AG10803 (cell line): ENCODE measurements around the gene KCND2.

Source experiments
- DNase-seq: peaks from one replicate; pipeline ENCODE4 v3.0.0; 2010; ENCODE audit warnings: low read depth
- H3K4me3 ChIP-seq: 2 replicates; pipeline ENCODE4 v1.5.1; 2011; ENCODE audit warnings: mild to moderate bottlenecking, low read length, control low read depth
- TF ChIP-seq, protein P1 (sequence below): conservative IDR thresholded peaks from 2 replicates; pipeline ENCODE4 v1.5.1; 2011; ENCODE audit warnings: mild to moderate bottlenecking, low read length, control low read depth, inconsistent platforms

Gene KCND2

DNA sequence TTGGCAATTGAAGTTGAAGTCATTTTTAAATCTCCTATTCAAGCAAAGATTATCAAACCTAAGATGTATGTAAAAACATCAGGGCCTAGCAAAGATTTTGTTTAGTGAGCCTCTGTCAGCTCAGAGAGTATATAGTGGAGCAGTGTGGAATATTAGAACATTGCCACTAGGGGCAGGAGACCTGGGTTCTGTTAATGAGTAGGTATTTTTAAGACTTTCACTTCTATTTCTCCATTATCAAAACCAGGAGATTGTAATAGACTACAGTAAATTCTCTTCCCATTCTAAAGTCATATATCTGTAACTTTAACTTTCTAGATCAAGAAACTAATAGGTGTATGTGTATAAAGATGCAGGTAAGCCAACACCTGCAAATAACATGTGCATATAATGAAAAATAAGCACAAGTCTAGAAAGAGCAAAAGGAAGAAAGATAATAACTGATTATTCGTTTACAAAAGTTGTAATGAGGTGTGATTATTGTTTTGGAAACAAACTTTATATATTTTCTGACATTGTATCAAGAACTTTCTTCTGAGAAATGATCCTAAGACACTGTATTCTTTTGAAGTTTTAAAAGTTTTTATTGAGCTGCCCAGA is 64.4 kb downstream of the KCND2 start:
- TF ChIP-seq, protein P1, sequence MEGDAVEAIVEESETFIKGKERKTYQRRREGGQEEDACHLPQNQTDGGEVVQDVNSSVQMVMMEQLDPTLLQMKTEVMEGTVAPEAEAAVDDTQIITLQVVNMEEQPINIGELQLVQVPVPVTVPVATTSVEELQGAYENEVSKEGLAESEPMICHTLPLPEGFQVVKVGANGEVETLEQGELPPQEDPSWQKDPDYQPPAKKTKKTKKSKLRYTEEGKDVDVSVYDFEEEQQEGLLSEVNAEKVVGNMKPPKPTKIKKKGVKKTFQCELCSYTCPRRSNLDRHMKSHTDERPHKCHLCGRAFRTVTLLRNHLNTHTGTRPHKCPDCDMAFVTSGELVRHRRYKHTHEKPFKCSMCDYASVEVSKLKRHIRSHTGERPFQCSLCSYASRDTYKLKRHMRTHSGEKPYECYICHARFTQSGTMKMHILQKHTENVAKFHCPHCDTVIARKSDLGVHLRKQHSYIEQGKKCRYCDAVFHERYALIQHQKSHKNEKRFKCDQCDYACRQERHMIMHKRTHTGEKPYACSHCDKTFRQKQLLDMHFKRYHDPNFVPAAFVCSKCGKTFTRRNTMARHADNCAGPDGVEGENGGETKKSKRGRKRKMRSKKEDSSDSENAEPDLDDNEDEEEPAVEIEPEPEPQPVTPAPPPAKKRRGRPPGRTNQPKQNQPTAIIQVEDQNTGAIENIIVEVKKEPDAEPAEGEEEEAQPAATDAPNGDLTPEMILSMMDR = peak; percentile 31
- no peak for DNase-seq
- no peak overlapping the region for H3K4me3 ChIP-seq

DNA sequence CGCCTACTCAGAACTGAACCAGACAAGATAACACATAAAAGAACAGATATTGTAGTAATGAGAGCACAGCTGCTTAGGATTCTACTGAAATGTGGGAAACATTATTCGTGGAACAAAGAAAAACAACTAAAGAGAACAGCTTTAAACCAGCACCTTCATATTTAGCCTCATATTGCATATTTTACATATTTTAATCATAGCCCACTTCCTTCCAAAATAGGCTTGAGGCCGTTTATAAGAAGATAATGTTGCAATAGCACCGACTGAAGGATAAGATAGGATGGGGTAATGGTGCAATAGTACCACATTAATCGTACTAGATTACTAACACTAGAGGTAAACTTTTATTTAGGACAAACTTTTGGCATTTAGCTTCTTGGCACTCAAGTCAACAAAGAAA is 71.3 kb downstream of the KCND2 start:
- H3K4me3 ChIP-seq = no peak overlapping the region
- TF ChIP-seq, protein P1 = no peak
- no peak for DNase-seq

DNA sequence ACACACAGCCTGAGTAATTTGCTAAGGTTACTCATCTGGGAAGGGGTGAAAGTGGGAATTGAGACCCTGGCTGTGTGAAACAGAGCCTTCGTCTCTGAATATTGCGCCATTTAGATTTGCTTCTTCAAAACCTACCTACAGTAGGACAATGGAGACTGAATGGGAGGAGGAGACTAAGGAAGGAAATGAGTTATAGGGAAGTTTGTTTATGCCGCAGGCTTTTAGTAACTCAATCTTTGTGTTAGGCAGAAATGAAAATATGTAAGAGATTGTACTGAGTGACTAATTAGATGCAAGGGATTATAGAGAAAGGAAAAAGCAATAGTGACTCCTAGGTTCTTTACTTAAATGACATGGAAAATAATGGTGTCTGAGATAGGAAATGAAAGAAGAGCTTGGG is 80.2 kb downstream of the KCND2 start:
- DNase-seq = no peak
- H3K4me3 ChIP-seq = no peak overlapping the region
- TF ChIP-seq, protein P1 = no peak

DNA sequence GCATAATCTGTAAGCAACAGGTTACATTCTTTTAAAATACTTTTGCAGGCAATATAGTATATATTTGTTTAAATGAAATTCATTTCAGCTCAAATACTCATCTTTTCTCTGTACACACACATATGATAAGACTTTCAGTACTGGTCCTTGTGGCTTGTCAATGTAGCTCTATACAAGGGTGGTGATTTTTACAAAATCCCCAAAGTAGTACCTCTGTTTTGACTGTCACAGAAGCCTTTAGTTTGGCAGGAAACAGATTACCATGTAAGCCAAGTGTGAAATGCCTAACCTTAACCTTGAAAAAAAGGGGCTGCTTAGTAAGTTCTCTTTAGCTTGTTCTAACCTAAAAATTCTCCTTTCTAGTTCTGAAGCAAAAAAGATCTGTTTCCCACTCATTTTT is 87.9 kb downstream of the KCND2 start:
- DNase-seq = no peak
- TF ChIP-seq, protein P1 = no peak
- H3K4me3 ChIP-seq = no peak overlapping the region

DNA sequence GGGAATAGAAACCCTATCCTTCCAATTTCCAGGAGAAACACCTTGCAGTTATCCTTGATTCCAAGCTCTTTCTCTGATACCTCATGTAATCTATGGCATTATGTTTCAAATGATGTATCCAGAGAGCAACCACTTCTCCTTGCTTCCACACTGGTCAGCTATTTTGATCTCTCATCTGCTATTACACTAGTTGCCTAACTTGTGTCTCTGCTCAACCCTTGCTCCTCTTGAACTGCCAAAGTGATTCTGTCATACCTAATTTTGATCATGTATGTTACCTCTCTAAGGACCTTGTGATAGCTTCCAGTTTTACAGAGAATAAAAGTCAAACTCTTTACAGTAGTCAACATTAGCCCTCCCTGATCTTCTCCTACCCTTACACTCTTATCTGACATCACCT is 90.4 kb downstream of the KCND2 start:
- TF ChIP-seq, protein P1 = no peak
- no peak overlapping the region for H3K4me3 ChIP-seq
- DNase-seq = no peak

DNA sequence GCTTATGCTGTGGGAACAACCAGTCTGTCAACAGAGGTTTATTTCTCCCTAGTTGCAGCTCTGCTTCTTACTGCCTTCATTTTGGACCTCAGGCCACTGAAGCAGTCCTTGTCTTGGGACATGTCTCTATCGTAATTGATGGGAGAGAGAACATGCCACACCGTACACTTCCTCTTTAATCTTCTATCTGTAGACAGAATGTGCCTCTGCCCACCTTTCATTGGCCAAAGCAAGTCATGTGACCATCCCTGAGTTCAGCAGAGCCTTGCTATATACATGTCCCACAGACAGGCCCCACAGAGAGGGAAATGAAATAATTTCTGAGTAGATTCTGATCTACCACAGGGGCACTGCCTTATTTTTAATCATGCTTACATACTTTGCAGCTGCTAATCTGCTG is 98.0 kb downstream of the KCND2 start:
- no peak overlapping the region for H3K4me3 ChIP-seq
- TF ChIP-seq, protein P1 = no peak
- DNase-seq = no peak

DNA sequence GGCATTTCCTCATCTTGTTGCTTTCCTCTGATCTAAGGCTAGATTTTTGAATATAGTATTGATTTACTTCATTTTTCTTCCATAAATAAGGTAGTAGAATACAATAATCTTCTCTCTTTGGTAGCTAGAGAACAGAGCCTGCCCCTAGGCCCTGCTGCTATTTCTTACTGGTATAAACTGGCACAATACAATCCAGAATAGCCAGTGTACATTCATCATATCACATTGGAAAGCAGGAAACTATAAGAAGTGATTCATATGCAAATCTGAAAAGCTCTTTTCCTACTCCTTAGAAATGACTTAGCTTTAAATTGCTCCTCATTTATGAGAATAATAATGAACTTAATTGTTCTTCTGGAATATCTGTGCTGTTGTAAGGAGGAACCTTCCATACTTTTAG is 100.2 kb downstream of the KCND2 start:
- no peak overlapping the region for H3K4me3 ChIP-seq
- no peak for DNase-seq
- TF ChIP-seq, protein P1 = no peak
